Muscle layer of duodenum (tissue), 2 donors: ENCODE measurements around the gene BBS1.
A peak's percentile ranks its signal among the peaks of the same experiment; 100 is the strongest.
"Not testable (repeated sequence)": the region's sequence is repeated elsewhere in the genome, so short reads cannot be mapped to it uniquely, and the experiment has no call there.

ENCODE experiments used
- H3K27ac ChIP-seq: one replicate; pipeline ENCODE4 v1.7.0; 2013; ENCODE audit warnings: mild to moderate bottlenecking, low read length
- H3K27me3 ChIP-seq: one replicate; pipeline ENCODE4 v1.7.0; 2013; ENCODE audit warnings: low read depth, mild to moderate bottlenecking, control low read depth, low read length
- H3K36me3 ChIP-seq, 2 donors: one replicate each; pipeline ENCODE4 v1.7.0; 2013; ENCODE audit warnings: low read length in 2 of 2, control low read depth in 1 of 2, mild to moderate bottlenecking in 1 of 2; ENCODE audit not compliant: insufficient read depth in 2 of 2, control insufficient read depth in 1 of 2
- H3K4me1 ChIP-seq, 2 donors: one replicate each; pipeline ENCODE4 v1.7.0; 2013; ENCODE audit warnings: low read length in 2 of 2, mild to moderate bottlenecking in 2 of 2, control low read depth in 1 of 2, moderate library complexity in 1 of 2; ENCODE audit not compliant: insufficient read depth in 2 of 2, control insufficient read depth in 1 of 2
- H3K4me3 ChIP-seq, 2 donors: one replicate each; pipeline ENCODE4 v1.7.0; 2013; ENCODE audit warnings: low read length in 2 of 2, low read depth in 1 of 2, mild to moderate bottlenecking in 1 of 2
- H3K9me3 ChIP-seq, 2 donors: one replicate each; pipeline ENCODE4 v1.7.0; 2013; ENCODE audit warnings: low read length in 2 of 2, control low read depth in 1 of 2, mild to moderate bottlenecking in 1 of 2; ENCODE audit not compliant: control insufficient read depth in 1 of 2
- donor health status: healthy.

The BBS1 gene

GRCh38 chr11:66530927-66531709 lies 20.7 kb downstream of the BBS1 start:
- H3K27ac ChIP-seq = no peak overlapping the region
- H3K36me3 ChIP-seq = peaks cover 7 to 40% of the 10 kb centered on the region in 2 donors
- H3K27me3 ChIP-seq = no peaks in the 10 kb centered on the region
- no peaks in the 10 kb centered on the region for H3K4me1 ChIP-seq
- H3K9me3 ChIP-seq = no peaks in the 10 kb centered on the region
- H3K4me3 ChIP-seq = no peak overlapping the region

GRCh38 chr11:66531841-66532240 lies 21.4 kb downstream of the BBS1 start:
- no peak overlapping the region for H3K27ac ChIP-seq
- no peaks in the 10 kb centered on the region for H3K27me3 ChIP-seq
- no peaks in the 10 kb centered on the region for H3K4me1 ChIP-seq
- H3K9me3 ChIP-seq = no peaks in the 10 kb centered on the region
- no peak overlapping the region for H3K4me3 ChIP-seq
- H3K36me3 ChIP-seq = peaks cover under 1 to 33% of the 10 kb centered on the region in 2 donors

GRCh38 chr11:66532784-66533183 lies 22.3 kb downstream of the BBS1 start:
- H3K9me3 ChIP-seq = no peaks in the 10 kb centered on the region
- no peaks in the 10 kb centered on the region for H3K27me3 ChIP-seq
- no peaks in the 10 kb centered on the region for H3K4me1 ChIP-seq
- H3K4me3 ChIP-seq = no peak overlapping the region
- H3K27ac ChIP-seq = no peak overlapping the region
- H3K36me3 ChIP-seq = peaks cover 0 to 27% of the 10 kb centered on the region in 2 donors

GRCh38 chr11:66539170-66539869 lies 28.9 kb downstream of the BBS1 start:
- peaks cover 4 to 13% of the 10 kb centered on the region in 2 donors for H3K4me1 ChIP-seq
- H3K27me3 ChIP-seq = no peaks in the 10 kb centered on the region
- no peaks in the 10 kb centered on the region for H3K9me3 ChIP-seq
- H3K4me3 ChIP-seq = no peak overlapping the region
- H3K27ac ChIP-seq = no peak overlapping the region
- peaks cover 3 to 37% of the 10 kb centered on the region in 2 donors for H3K36me3 ChIP-seq

GRCh38 chr11:66539870-66540213 lies 29.4 kb downstream of the BBS1 start:
- H3K27me3 ChIP-seq = no peaks in the 10 kb centered on the region

GRCh38 chr11:66540598-66540997 lies 30.2 kb downstream of the BBS1 start:
- peaks cover 3 to 37% of the 10 kb centered on the region in 2 donors for H3K36me3 ChIP-seq
- H3K27ac ChIP-seq, H3K4me3 ChIP-seq, H3K9me3 ChIP-seq, H3K27me3 ChIP-seq: not testable (repeated sequence)
- peaks cover 5 to 21% of the 10 kb centered on the region in 2 donors for H3K4me1 ChIP-seq

More at GRCh38 chr11:66539870-66540213, 29.4 kb downstream of the BBS1 start:
- peaks cover 5 to 14% of the 10 kb centered on the region in 2 donors for H3K4me1 ChIP-seq
- H3K9me3 ChIP-seq = no peaks in the 10 kb centered on the region
- no peak overlapping the region for H3K4me3 ChIP-seq
- no peak overlapping the region for H3K27ac ChIP-seq
- H3K36me3 ChIP-seq = peaks cover 3 to 37% of the 10 kb centered on the region in 2 donors

- no peaks in the 10 kb centered on the region for H3K9me3 ChIP-seq
- no peak overlapping the region for H3K4me3 ChIP-seq
- no peak overlapping the region for H3K27ac ChIP-seq
- peaks cover 3 to 37% of the 10 kb centered on the region in 2 donors for H3K36me3 ChIP-seq
- no peaks in the 10 kb centered on the region for H3K27me3 ChIP-seq
- peaks cover 5 to 29% of the 10 kb centered on the region in 2 donors for H3K4me1 ChIP-seq
Observed at GRCh38 chr11:66541892-66542291, 31.5 kb downstream of the BBS1 start.

- Histone ChIP-seq H3K9me3 (no peaks in the 10 kb centered on the region), H3K27me3 (no peaks in the 10 kb centered on the region), H3K4me1 (peaks cover 5 to 29% of the 10 kb centered on the region in 2 donors), H3K4me3 (no peak overlapping the region), H3K27ac (no peak overlapping the region), H3K36me3 (peaks cover 3 to 37% of the 10 kb centered on the region in 2 donors)
Observed at GRCh38 chr11:66542362-66542761, 31.9 kb downstream of the BBS1 start.

GRCh38 chr11:66543263-66544107 lies 33.0 kb downstream of the BBS1 start:
- Histone ChIP-seq H3K4me3 (no peak overlapping the region), H3K27ac (no peak overlapping the region), H3K4me1 (peaks cover 5 to 29% of the 10 kb centered on the region in 2 donors), H3K9me3 (no peaks in the 10 kb centered on the region), H3K27me3 (no peaks in the 10 kb centered on the region), H3K36me3 (peaks cover 3 to 37% of the 10 kb centered on the region in 2 donors)

GRCh38 chr11:66544952-66545351 lies 34.5 kb downstream of the BBS1 start:
- H3K9me3 ChIP-seq, H3K27me3 ChIP-seq, H3K27ac ChIP-seq: not testable (repeated sequence)
- Histone ChIP-seq H3K4me3 (peak overlapping the region; percentile 79 to 85), H3K4me1 (peaks cover 5 to 29% of the 10 kb centered on the region in 2 donors), H3K36me3 (peaks cover 0 to 22% of the 10 kb centered on the region in 2 donors)
